Right forelimb (tissue), 1 donor: ENCODE results near the gene TMC6.

Source experiments
- DNase-seq: peaks from one replicate; pipeline ENCODE4 v3.0.0-alpha.2; 2018

Gene TMC6

DNA sequence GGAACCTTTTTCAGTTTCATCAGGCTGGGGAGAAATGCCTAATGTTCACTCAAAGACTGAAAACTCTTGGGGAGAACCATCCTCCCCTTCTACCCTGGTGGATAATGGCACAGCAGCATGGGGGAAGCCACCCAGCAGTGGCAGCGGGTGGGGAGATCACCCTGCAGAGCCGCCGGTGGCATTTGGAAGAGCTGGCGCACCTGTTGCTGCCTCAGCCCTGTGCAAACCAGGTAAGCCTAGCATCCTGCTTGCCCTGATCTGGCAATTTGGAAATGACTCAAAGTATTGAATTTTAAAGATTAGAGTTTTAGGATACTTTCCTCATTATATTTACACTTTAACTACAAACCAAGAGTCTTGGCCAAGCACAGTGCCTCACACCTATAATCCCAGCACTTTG, 63.8 kb downstream of the TMC6 start:
- DNase-seq, result no peak

DNA sequence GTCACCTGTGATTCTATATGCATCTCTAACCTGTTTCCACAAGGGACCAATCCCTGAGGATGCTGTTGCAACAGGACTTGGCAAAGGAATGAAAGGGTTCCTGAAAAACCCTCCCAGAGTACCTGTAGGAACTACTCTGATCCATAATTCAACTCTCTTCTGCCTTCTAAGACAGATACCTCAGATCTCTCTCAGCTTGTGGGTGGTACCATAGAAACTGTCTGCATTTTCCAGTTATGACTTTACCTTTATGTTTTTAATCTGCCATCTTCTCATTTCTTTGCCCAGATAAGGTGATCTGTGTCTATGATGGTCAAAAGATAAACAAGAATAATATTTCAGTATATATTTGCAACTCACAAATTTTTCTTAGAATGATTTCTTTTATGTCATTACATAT, 65.1 kb downstream of the TMC6 start:
- no peak for DNase-seq

- DNase-seq, result no peak
These were observed 66.0 kb downstream of the TMC6 start for GRCh38 chr17:78062596-78062995.
